CD4-positive, alpha-beta T cell (primary cell): ENCODE data around the gene RNF186. TPM values are rescaled to one million over a fixed set of nuclear protein-coding genes. Genes with fewer than 3 reads are reported as not detected.

Source experiments
- ATAC-seq: fragments of 200-7000 bp; cut with Tn5 transposase; one replicate; pipeline ENCODE4 v1.10.0; 2022; ENCODE audit warnings: mild to moderate bottlenecking; ENCODE audit not compliant: poor library complexity
- CTCF ChIA-PET: fragments of 350-600 bp; sonication (Branson Sonifier 250); formaldehyde crosslinking; loops from one replicate; lab custom pipeline; 2021; ENCODE audit warnings: antibody characterized with exemption, inconsistent platforms; lab: Charles Lee
- POLR2A ChIA-PET: fragments of 350-600 bp; sonication (Branson Sonifier 250); formaldehyde crosslinking; loops from one replicate; lab custom pipeline; 2021; ENCODE audit warnings: antibody characterized with exemption, inconsistent platforms; lab: Charles Lee
- DNase-seq, 14 experiments: peaks; one replicate each; pipeline ENCODE4 v3.0.0-alpha.2; 2013 to 2020; ENCODE audit warnings: mixed read lengths in 2 of 14
- H3K27ac ChIP-seq, 2 donors: one replicate each; pipeline versions ENCODE4 v1.5.1 to v1.7.0; 2013; ENCODE audit warnings: low read length in 2 of 2, low read depth in 1 of 2, mild to moderate bottlenecking in 1 of 2
- H3K27me3 ChIP-seq, 2 experiments: 1 replicate in 1 of 2; 2 replicates in 1 of 2; pipeline versions ENCODE4 v1.6.1 to v1.7.0; 2013; ENCODE audit warnings: low read length in 2 of 2, control low read depth in 1 of 2, mild to moderate bottlenecking in 1 of 2, moderate library complexity in 1 of 2; ENCODE audit not compliant: insufficient read depth in 2 of 2, control insufficient read depth in 1 of 2
- H3K36me3 ChIP-seq: one replicate; pipeline ENCODE4 v1.6.1; 2013; ENCODE audit warnings: low read length, control low read depth; ENCODE audit not compliant: insufficient read depth
- H3K4me1 ChIP-seq: one replicate; pipeline ENCODE4 v1.6.1; 2013; ENCODE audit warnings: low read length, control low read depth; ENCODE audit not compliant: insufficient read depth
- H3K4me3 ChIP-seq: one replicate; pipeline ENCODE4 v1.5.1; 2013; ENCODE audit warnings: mild to moderate bottlenecking, low read length, moderate library complexity
- H3K9me3 ChIP-seq, 2 experiments: 1 replicate in 1 of 2; 2 replicates in 1 of 2; pipeline versions ENCODE4 v1.6.1 to v1.7.0; 2013; ENCODE audit warnings: low read length in 2 of 2, mild to moderate bottlenecking in 2 of 2, control low read depth in 1 of 2, moderate library complexity in 1 of 2; ENCODE audit not compliant: control insufficient read depth in 1 of 2, insufficient read depth in 1 of 2
- H3K27ac Mint-ChIP-seq: one replicate; pipeline ENCODE4 v1.8.0; 2020; ENCODE audit warnings: mixed read lengths
- H3K27me3 Mint-ChIP-seq: one replicate; pipeline ENCODE4 v1.8.0; 2021; ENCODE audit warnings: mixed read lengths
- H3K36me3 Mint-ChIP-seq: one replicate; pipeline ENCODE4 v1.8.0; 2021; ENCODE audit warnings: low read depth, mixed read lengths
- H3K4me1 Mint-ChIP-seq: one replicate; pipeline ENCODE4 v1.8.0; 2021; ENCODE audit warnings: low read depth, mixed read lengths
- H3K4me3 Mint-ChIP-seq: one replicate; pipeline ENCODE4 v1.8.0; 2020; ENCODE audit warnings: mild to moderate bottlenecking, mixed read lengths
- H3K9me3 Mint-ChIP-seq: one replicate; pipeline ENCODE4 v1.8.0; 2020; ENCODE audit warnings: mixed read lengths
- intact Hi-C, 2 experiments: fragments of 100-400 bp; cut with DNase I in 1 of 2; cut with micrococcal nuclease in 1 of 2; formaldehyde crosslinking; loops; one replicate each; pipeline versions ENCODE4 v1.15.1 to v1.9.0; 2023 to 2025; cut with DNase I, micrococcal nuclease
- total RNA-seq, 174 experiments: library from RNA in 2 of 174; stranded (reverse) in 2 of 174; gene quantifications; one replicate each; pipeline ENCODE4 v1.2.3 and lab custom pipeline; 2021 to 2026
- TF ChIP-seq, protein P1 (sequence below): fragments of 200-600 bp; IDR thresholded peaks from one replicate; pipeline ENCODE4 v1.8.0; 2022; ENCODE audit warnings: antibody characterized with exemption, mild to moderate bottlenecking

The RNF186 gene
- total RNA-seq, 2 experiments from 2014 or later, result not detected

DNA sequence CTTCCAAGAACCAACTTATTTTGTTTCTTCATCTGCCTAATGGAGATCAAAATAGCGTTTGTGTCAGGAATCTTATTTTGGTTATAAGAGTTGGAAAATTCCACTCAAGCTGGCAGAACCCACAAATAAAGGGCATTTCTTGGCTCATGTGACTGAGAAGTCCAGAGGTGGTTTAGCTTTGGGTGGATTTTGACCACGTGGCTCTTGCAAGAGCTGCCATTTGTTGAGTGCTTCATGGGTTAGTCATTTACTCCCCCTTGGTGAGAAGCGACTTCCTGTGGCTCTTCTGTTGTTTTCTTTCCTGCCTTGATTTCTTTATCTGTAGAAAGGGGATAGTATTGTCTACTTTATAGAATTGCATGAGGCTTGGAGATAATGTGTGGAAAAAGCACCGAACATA lies 9.5 kb upstream of the RNF186 start:
- H3K4me3 Mint-ChIP-seq, result no peak overlapping the region
- H3K27me3 Mint-ChIP-seq, result peaks cover 20% of the 10 kb centered on the region
- DNase-seq (no peak), ATAC-seq (no peak)
- H3K36me3 ChIP-seq, result no peaks in the 10 kb centered on the region
- ChIA-PET POLR2A (no interaction called here), CTCF (no interaction called here)
- no peaks in the 10 kb centered on the region for H3K27me3 ChIP-seq
- no peak overlapping the region for H3K27ac Mint-ChIP-seq
- H3K4me3 ChIP-seq, result no peak overlapping the region
- H3K4me1 ChIP-seq, result no peaks in the 10 kb centered on the region
- TF ChIP-seq, protein P1, sequence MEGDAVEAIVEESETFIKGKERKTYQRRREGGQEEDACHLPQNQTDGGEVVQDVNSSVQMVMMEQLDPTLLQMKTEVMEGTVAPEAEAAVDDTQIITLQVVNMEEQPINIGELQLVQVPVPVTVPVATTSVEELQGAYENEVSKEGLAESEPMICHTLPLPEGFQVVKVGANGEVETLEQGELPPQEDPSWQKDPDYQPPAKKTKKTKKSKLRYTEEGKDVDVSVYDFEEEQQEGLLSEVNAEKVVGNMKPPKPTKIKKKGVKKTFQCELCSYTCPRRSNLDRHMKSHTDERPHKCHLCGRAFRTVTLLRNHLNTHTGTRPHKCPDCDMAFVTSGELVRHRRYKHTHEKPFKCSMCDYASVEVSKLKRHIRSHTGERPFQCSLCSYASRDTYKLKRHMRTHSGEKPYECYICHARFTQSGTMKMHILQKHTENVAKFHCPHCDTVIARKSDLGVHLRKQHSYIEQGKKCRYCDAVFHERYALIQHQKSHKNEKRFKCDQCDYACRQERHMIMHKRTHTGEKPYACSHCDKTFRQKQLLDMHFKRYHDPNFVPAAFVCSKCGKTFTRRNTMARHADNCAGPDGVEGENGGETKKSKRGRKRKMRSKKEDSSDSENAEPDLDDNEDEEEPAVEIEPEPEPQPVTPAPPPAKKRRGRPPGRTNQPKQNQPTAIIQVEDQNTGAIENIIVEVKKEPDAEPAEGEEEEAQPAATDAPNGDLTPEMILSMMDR, result no peak
- H3K9me3 ChIP-seq, result no peaks in the 10 kb centered on the region
- H3K36me3 Mint-ChIP-seq, result no peaks in the 10 kb centered on the region
- H3K9me3 Mint-ChIP-seq, result no peaks in the 10 kb centered on the region
- no peaks in the 10 kb centered on the region for H3K4me1 Mint-ChIP-seq
- intact Hi-C loops, result no loop called here
- no peak overlapping the region for H3K27ac ChIP-seq

DNA sequence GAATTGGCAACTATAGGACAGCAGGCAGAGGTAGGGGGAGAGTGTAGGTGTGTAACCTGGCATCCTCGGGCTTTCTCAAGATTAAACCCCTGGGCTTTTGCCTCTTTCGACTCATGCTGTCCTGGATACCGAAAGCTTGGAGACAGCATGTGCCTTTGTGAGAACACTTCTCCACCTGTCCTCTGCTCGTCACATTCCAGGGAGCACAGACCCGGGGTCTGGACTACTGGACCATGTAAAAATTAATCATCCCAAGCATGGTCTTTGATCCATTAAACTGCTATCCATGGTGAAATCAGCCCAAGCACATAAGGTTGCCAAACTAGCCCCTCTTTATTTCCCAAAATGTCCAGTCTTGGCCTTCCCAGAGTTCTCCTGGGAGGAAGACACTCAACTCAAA lies 9.0 kb upstream of the RNF186 start:
- H3K36me3 ChIP-seq, result no peaks in the 10 kb centered on the region
- intact Hi-C loops, result no loop called here
- Mint-ChIP-seq H3K4me1 (no peaks in the 10 kb centered on the region), H3K9me3 (no peaks in the 10 kb centered on the region), H3K36me3 (no peaks in the 10 kb centered on the region), H3K27ac (no peak overlapping the region), H3K4me3 (no peak overlapping the region), H3K27me3 (peaks cover 15% of the 10 kb centered on the region)
- POLR2A ChIA-PET, result no interaction called here
- no peaks in the 10 kb centered on the region for H3K9me3 ChIP-seq
- ATAC-seq, result no peak
- TF ChIP-seq, protein P1, result no peak
- H3K4me3 ChIP-seq, result no peak overlapping the region
- DNase-seq, result no peak
- H3K4me1 ChIP-seq, result no peaks in the 10 kb centered on the region
- no peak overlapping the region for H3K27ac ChIP-seq
- H3K27me3 ChIP-seq, result no peaks in the 10 kb centered on the region
- CTCF ChIA-PET, result interaction anchor here (0.9 kb wide), 1 partner anchor 10 kb away, joined by 3 read pairs; no protein-coding TSS in a partner anchor

DNA sequence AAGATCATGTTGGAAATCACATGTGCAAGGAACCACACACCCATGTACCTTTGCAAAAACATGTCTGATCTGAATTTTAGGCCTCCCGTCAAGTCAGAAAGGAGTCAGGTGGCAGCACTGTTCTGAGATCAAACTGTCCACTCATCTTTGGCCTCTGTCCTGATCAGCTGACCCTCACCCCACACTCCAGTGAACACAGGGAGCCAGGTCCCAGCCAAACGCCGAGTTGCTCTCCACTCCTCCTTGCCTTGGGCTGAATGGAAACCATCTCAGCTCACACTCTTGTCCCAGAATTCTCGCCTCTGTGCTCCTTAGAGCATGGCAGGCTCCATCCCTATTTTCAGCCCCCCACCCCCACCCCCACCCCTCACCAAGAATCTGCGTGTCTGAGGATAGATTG lies 4.6 kb upstream of the RNF186 start:
- Histone ChIP-seq H3K4me3 (no peak overlapping the region), H3K27me3 (no peaks in the 10 kb centered on the region), H3K36me3 (no peaks in the 10 kb centered on the region), H3K27ac (no peak overlapping the region), H3K4me1 (no peaks in the 10 kb centered on the region), H3K9me3 (peaks cover 0 to 3% of the 10 kb centered on the region in 2 experiments)
- Mint-ChIP-seq H3K9me3 (no peaks in the 10 kb centered on the region), H3K4me1 (no peaks in the 10 kb centered on the region), H3K27ac (no peak overlapping the region), H3K4me3 (no peak overlapping the region), H3K27me3 (no peaks in the 10 kb centered on the region), H3K36me3 (no peaks in the 10 kb centered on the region)
- ChIA-PET POLR2A (no interaction called here), CTCF (no interaction called here)
- TF ChIP-seq, protein P1, result no peak
- DNase-seq, result no peak
- intact Hi-C loops, result no loop called here
- ATAC-seq, result no peak
